RWPE2 (cell line): ENCODE results near the gene TBX19.
A peak's percentile ranks its signal among the peaks of the same experiment; 100 is the strongest.

Experiments used
- ATAC-seq: fragments of 200-7000 bp; cut with Tn5 transposase; 3 replicates; pipeline ENCODE4 v1.9.1; 2021; ENCODE audit warnings: low read depth
- DNase-seq: peaks from one replicate; pipeline ENCODE4 v3.0.0-alpha.2; 2020; ENCODE audit warnings: low spot score
- H3K27ac ChIP-seq: fragments of 450-650 bp; 2 replicates; pipeline ENCODE4 v1.5.1; 2017; ENCODE audit warnings: mild to moderate bottlenecking; ENCODE audit not compliant: poor library complexity, severe bottlenecking
- H3K27me3 ChIP-seq: fragments of 250-450 bp; sonication (Bioruptor Pico); 2 replicates; pipeline ENCODE4 v1.5.1; 2021; ENCODE audit warnings: mild to moderate bottlenecking, moderate library complexity; ENCODE audit not compliant: insufficient read depth, poor library complexity, severe bottlenecking
- H3K36me3 ChIP-seq: fragments of 250-450 bp; sonication (Bioruptor Pico); 2 replicates; pipeline ENCODE4 v1.5.1; 2020; ENCODE audit warnings: low read depth, mild to moderate bottlenecking, moderate library complexity
- H3K4me1 ChIP-seq: fragments of 250-450 bp; sonication (Bioruptor Pico); 2 replicates; pipeline ENCODE4 v1.5.1; 2021; ENCODE audit warnings: mild to moderate bottlenecking, moderate library complexity; ENCODE audit not compliant: insufficient read depth, poor library complexity, severe bottlenecking
- H3K4me3 ChIP-seq: fragments of 250-450 bp; sonication (Bioruptor Pico); 2 replicates; pipeline ENCODE4 v1.5.1; 2021; ENCODE audit warnings: mild to moderate bottlenecking, moderate library complexity; ENCODE audit not compliant: severe bottlenecking
- H3K9me3 ChIP-seq: fragments of 250-450 bp; sonication (Bioruptor Pico); 2 replicates; pipeline ENCODE4 v1.5.1; 2021; ENCODE audit warnings: mild to moderate bottlenecking, moderate library complexity; ENCODE audit not compliant: severe bottlenecking
- CTCF ChIP-seq: fragments of 450-650 bp; IDR thresholded peaks from one replicate; pipeline ENCODE4 v1.5.1; 2017; ENCODE audit warnings: mild to moderate bottlenecking, moderate library complexity; ENCODE audit not compliant: poor library complexity, severe bottlenecking

The TBX19 gene

GRCh38 chr1:168341483-168341975, 60.9 kb downstream of the TBX19 start:
- ATAC-seq = no peak
- no peaks in the 10 kb centered on the region for H3K4me1 ChIP-seq
- TF ChIP-seq CTCF = no peak
- no peaks in the 10 kb centered on the region for H3K27me3 ChIP-seq
- DNase-seq = no peak
- H3K27ac ChIP-seq = no peak overlapping the region
- H3K9me3 ChIP-seq = no peaks in the 10 kb centered on the region
- no peaks in the 10 kb centered on the region for H3K36me3 ChIP-seq
- H3K4me3 ChIP-seq = no peak overlapping the region

- peak; percentile 86 for TF ChIP-seq CTCF
- H3K4me3 ChIP-seq = no peak overlapping the region
- peak; percentile 98 for ATAC-seq
- H3K27ac ChIP-seq = no peak overlapping the region
- H3K9me3 ChIP-seq = no peaks in the 10 kb centered on the region
- DNase-seq = peak; percentile 67
- H3K4me1 ChIP-seq = no peaks in the 10 kb centered on the region
- H3K27me3 ChIP-seq = no peaks in the 10 kb centered on the region
- no peaks in the 10 kb centered on the region for H3K36me3 ChIP-seq
Observed at GRCh38 chr1:168342572-168343280, 62.0 kb downstream of the TBX19 start.

GRCh38 chr1:168343566-168343965, 62.9 kb downstream of the TBX19 start:
- no peak for DNase-seq
- TF ChIP-seq CTCF = no peak
- Histone ChIP-seq H3K27me3 (no peaks in the 10 kb centered on the region), H3K4me3 (no peak overlapping the region), H3K36me3 (no peaks in the 10 kb centered on the region), H3K27ac (no peak overlapping the region), H3K9me3 (no peaks in the 10 kb centered on the region), H3K4me1 (no peaks in the 10 kb centered on the region)
- no peak for ATAC-seq

- H3K9me3 ChIP-seq = no peaks in the 10 kb centered on the region
- DNase-seq (no peak), ATAC-seq (no peak)
- no peaks in the 10 kb centered on the region for H3K27me3 ChIP-seq
- H3K27ac ChIP-seq = no peak overlapping the region
- TF ChIP-seq CTCF = no peak
- no peaks in the 10 kb centered on the region for H3K4me1 ChIP-seq
- no peaks in the 10 kb centered on the region for H3K36me3 ChIP-seq
- no peak overlapping the region for H3K4me3 ChIP-seq
Observed at GRCh38 chr1:168344517-168344916, 63.8 kb downstream of the TBX19 start.

- Histone ChIP-seq H3K27me3 (no peaks in the 10 kb centered on the region), H3K9me3 (no peaks in the 10 kb centered on the region), H3K27ac (no peak overlapping the region), H3K4me3 (no peak overlapping the region), H3K4me1 (no peaks in the 10 kb centered on the region), H3K36me3 (no peaks in the 10 kb centered on the region)
- no peak for TF ChIP-seq CTCF
- no peak for DNase-seq
- ATAC-seq = no peak
Observed at GRCh38 chr1:168345939-168346338, 65.3 kb downstream of the TBX19 start.
